VCaP (cell line): ENCODE data around the gene PRDM1.

ENCODE experiments used
- H3K27ac ChIP-seq: fragments of 450-650 bp; 2 replicates; pipeline ENCODE4 v1.5.1; 2017
- TF ChIP-seq, protein P1 (sequence below): fragments of 450-650 bp; conservative IDR thresholded peaks from 2 replicates; pipeline ENCODE4 v1.5.1; 2017; ENCODE audit warnings: mild to moderate bottlenecking, moderate library complexity

PRDM1 gene

GRCh38 chr6:106110164-106110826 is 24.2 kb downstream of the PRDM1 start:
- TF ChIP-seq, protein P1, sequence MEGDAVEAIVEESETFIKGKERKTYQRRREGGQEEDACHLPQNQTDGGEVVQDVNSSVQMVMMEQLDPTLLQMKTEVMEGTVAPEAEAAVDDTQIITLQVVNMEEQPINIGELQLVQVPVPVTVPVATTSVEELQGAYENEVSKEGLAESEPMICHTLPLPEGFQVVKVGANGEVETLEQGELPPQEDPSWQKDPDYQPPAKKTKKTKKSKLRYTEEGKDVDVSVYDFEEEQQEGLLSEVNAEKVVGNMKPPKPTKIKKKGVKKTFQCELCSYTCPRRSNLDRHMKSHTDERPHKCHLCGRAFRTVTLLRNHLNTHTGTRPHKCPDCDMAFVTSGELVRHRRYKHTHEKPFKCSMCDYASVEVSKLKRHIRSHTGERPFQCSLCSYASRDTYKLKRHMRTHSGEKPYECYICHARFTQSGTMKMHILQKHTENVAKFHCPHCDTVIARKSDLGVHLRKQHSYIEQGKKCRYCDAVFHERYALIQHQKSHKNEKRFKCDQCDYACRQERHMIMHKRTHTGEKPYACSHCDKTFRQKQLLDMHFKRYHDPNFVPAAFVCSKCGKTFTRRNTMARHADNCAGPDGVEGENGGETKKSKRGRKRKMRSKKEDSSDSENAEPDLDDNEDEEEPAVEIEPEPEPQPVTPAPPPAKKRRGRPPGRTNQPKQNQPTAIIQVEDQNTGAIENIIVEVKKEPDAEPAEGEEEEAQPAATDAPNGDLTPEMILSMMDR, result no peak

GRCh38 chr6:106112433-106112832 is 26.3 kb downstream of the PRDM1 start:
- TF ChIP-seq, protein P1, result no peak
- H3K27ac ChIP-seq, result no peak overlapping the region

More at GRCh38 chr6:106110164-106110826, 24.2 kb downstream of the PRDM1 start:
- peak overlapping the region; percentile 33 for H3K27ac ChIP-seq

- no peak overlapping the region for H3K27ac ChIP-seq
- TF ChIP-seq, protein P1, result no peak
Measured at GRCh38 chr6:106113256-106113959, 27.3 kb downstream of the PRDM1 start.

DNA sequence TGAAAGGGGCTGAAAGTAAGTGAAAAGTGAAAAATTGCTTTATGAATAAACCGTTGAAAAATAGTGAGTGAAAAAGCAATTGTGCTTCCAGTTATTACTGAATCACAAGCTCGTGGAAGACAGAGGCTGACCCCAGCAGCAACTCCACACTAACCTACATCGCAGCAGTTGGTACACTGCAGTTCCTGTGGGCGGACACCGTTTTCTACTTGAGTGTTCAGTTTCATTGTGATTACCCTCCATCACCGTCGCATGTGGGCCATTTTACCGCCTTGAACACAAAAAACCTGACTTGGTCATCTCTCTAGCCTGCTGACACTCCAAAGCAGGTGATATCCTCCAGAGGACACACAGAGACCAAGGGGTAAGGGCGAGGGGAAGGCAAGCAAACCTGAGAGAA is 28.4 kb downstream of the PRDM1 start:
- no peak overlapping the region for H3K27ac ChIP-seq

DNA sequence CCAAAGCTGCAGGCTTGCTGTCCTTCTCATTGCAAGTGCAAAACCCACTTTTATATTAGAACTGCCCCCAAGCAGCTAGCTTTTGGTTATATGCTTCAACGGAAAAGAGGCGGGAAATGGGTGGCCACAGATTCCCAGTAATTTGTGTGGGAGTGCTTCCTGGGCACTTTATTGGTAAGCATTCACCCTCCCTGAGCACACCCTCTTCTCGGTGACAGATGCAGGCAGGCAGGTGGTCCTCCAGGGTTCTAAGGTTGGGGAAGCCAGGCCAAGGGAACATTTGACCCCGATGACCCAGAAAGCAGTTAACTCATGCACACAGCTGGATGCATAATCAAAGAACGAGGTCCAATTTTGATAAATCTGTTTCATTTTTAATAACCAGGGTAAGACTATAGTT is 29.1 kb downstream of the PRDM1 start:
- peak overlapping the region; percentile 47; the same call in 1 of the 2 replicates for H3K27ac ChIP-seq
- TF ChIP-seq, protein P1, result no peak

More for the DNA sequence above, 28.4 kb downstream of the PRDM1 start:
- TF ChIP-seq, protein P1, result no peak

- TF ChIP-seq, protein P1, result no peak
Measured at GRCh38 chr6:106116125-106116832, 30.1 kb downstream of the PRDM1 start.

DNA sequence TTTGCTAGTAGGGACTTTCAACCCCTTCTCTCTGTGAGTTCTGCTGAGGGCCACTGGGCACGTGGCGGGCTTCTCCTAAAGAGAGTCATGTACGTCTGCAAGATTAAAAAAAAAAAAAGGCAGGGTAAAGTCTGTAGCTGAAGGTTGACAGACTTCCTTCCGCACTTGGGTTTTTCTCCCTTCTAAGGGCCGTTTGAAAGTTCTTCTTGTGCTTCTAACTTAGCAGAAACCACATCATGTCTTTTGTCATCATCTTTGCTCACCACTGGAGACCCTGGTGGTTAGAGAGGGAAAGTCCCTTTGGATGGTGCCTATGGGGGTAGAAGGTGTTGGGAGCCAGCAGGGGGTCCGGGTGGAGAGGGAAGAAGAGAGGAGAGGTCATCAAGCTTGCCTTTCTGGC is 31.4 kb downstream of the PRDM1 start:
- TF ChIP-seq, protein P1, result no peak
- H3K27ac ChIP-seq, result no peak overlapping the region

More at GRCh38 chr6:106116125-106116832, 30.1 kb downstream of the PRDM1 start:
- peak overlapping the region; percentile 47 for H3K27ac ChIP-seq
